ENCODE data around the gene ANKRD23.

Gene ANKRD23

DNA sequence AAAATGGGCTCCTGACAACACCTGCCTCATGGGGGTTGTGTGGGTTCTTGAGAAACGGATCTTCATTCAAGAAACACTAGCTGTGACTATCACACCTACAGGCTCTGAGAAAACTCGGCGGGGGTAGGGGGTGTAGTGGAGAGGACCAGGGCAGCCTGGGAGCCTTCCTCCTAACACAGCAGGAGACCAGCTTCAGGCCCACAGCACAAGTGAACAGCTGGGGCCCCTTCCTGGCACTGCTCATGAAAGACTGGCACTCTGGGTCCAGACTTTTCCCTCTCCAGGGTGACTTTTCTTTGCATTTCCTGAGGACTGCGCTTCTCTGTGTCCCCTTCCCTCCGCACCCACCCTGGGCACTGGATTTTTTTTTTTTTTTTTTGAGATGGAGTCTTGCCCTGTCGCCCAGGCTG, 33.2 kb upstream of the ANKRD23 start:
- DNase-seq (ENCODE audit: low spot score), result no peak

DNA sequence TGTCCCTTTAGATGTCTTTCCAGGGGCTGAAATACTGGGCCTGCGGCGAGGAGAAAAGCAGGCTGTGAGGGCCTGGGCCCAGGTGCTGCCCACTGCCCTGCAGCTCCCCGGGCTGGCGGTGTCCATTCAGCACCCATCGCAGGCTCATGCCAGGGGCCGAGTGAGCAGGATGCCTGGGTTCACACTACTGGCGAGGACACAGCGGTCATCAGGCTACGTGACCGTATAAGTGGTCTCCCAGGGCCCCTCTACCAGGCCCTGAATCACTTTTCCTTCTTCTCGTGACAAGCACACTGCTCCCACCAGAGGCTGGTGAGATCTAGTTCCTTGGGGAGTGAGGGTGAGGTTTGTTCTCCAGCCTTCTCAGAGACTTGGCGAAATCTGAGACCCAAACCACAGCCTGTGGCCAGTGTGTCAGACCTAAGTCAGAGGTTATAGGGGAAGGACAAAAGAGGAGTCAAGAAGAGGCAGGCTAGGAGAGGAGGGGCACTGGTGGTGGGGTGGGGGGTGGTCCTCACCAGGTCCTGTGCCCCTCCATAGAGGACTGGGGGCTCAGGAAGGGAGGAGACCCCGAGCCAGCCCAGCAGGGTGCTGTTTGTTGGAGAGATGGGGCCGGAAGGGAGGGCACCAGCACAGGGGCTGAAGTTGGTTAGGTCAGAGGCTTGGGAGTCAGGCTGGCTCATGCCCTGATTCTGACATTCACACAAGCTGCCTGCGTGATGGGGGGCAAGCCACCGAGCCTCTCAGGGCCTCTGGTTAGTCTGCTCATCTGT, 32.6 kb upstream of the ANKRD23 start:
- no peak for DNase-seq (ENCODE audit: low spot score)

DNA sequence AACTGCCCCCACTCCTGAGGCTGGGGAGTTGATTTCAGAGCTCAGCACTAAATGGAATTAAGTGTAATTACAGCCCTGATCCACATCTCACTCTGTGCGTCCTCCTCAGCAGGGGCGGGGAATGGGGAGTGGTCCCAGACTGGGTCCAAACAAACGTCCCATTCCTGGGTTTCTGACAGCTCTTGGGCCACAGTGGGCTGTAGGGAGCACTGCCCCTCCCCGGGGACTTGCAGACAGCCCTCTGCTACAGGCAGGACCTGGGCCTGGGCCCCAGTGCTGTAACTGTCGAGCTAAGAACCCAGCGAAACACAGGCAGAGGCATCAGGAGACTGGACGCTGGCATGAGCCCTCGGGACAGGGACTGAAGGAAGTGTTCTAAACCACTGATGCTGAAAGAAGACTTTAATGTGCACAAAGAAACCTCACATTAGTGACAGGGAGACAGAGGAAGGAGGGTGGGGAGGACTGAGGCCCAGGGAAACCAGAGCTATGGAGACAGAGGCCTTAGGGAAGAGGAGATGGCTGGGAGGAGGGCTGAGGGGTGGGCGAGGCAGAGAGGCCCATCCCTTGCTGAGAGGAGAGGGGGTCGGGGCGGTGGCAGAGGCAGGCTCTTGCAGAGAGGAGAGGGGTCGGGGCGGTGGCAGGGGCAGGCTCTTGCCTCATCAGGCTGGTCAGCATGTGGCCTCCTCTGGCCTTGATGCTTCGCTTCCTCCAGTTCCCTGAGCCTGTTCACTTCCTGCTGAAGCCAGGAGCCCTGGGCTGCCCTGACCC, 31.9 kb upstream of the ANKRD23 start:
- DNase-seq (ENCODE audit: low spot score), result no peak

GRCh38 chr2:96874198-96874831, 30.5 kb upstream of the ANKRD23 start:
- no peak for DNase-seq (ENCODE audit: low spot score)

GRCh38 chr2:96873651-96874096, 29.9 kb upstream of the ANKRD23 start:
- DNase-seq (ENCODE audit: low spot score), result no peak

GRCh38 chr2:96872591-96873349, 28.9 kb upstream of the ANKRD23 start:
- no peak for DNase-seq (ENCODE audit: low spot score)

GRCh38 chr2:96870626-96871255, 26.9 kb upstream of the ANKRD23 start:
- DNase-seq (ENCODE audit: low spot score), result peak; percentile 86

GRCh38 chr2:96869822-96870625, 26.2 kb upstream of the ANKRD23 start, which contains the start of gene SEMA4C:
SEMA4C (minus strand) TSS chr2:96870080; CDS start chr2:96867886, 2,194 bp downstream.
- DNase-seq (ENCODE audit: low spot score), result peak; percentile 82

GRCh38 chr2:96869281-96869821, 25.5 kb upstream of the ANKRD23 start:
- DNase-seq (ENCODE audit: low spot score), result peak; percentile 73

GRCh38 chr2:96868555-96869280, 24.9 kb upstream of the ANKRD23 start:
- DNase-seq (ENCODE audit: low spot score), result peak; percentile 77

DNA sequence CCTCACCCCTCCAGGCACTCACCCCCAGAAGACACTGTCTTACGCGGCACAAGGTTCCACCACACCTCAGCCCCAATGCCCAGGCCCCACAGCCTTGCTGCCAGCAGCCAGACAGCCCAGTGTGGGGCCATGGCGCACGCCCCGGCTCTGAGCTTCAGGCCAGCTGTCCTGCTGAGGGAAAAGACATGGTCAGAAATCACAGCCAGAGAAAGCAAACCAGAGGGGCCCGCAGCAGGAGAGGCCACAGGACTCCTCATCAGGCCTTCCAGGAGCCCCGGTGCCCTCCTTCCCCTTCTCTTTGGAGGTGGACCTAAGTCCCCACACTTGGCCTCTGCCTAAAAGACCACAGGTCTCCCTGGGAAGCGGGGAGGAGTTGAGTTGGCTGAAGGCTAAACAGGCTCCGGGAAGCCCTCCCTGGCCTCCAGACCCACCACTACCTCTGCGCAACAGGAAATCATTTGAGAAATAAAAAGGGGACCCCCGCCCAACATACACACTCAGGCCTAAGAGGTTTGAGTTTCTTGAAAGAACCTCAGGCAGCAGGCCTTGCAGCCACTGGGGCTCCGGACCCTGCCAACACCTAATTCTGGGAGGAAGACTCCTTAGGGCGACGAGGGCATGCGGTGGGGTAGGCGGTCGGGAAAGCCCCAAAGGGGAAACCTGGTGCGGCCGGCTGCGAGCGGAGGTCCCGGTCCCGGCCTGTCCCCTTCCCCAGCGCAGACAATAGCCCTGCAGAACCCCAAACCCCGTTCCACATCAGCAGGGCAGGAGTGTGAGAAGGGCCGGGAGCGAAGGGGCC, 24.1 kb upstream of the ANKRD23 start:
- no peak for DNase-seq (ENCODE audit: low spot score)

GRCh38 chr2:96866986-96867755, 23.4 kb upstream of the ANKRD23 start:
- DNase-seq (ENCODE audit: low spot score), result no peak

- DNase-seq (ENCODE audit: low spot score), result no peak
Measured at GRCh38 chr2:96866586-96866985, 22.8 kb upstream of the ANKRD23 start.

DNA sequence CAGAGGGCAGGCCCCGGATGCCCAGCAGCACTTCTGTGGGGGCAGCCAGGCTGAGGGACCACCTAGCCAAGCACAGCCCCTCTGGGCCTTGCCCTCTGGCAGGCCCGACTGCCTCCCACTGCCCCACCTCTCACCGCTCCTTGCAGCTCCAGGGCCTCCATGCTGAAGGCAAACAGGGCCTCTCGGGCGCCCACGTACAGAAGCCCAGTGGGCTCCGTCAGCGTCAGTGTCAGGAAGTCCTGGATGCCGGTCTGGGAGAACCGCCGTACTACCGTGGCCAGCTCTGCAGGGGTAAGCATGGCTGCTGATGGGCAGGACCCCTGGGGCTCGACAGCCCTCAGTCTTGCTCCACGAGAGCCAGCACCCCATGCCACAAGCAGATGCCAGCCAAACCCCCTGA, 22.3 kb upstream of the ANKRD23 start:
- no peak for DNase-seq (ENCODE audit: low spot score)

DNA sequence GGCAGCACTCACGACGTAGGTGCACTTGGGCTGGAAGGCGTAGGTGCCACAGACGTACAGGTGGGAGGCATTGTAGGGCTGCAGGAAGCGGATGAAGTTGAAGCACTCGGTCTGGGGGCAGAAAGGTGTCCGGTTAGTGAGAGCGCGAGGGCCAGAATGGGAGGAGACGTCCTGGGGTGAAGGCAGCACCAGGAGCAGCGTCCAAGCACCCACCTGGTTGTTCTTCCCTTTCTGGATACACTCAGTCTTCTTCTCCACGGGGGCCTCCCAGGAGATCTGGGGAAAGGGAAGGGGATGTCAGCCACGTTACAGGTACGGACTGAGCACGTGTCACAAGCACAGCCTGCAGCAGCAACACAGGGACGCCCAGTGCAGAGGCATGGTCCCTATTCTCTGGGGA, 21.8 kb upstream of the ANKRD23 start:
- no peak for DNase-seq (ENCODE audit: low spot score)

DNA sequence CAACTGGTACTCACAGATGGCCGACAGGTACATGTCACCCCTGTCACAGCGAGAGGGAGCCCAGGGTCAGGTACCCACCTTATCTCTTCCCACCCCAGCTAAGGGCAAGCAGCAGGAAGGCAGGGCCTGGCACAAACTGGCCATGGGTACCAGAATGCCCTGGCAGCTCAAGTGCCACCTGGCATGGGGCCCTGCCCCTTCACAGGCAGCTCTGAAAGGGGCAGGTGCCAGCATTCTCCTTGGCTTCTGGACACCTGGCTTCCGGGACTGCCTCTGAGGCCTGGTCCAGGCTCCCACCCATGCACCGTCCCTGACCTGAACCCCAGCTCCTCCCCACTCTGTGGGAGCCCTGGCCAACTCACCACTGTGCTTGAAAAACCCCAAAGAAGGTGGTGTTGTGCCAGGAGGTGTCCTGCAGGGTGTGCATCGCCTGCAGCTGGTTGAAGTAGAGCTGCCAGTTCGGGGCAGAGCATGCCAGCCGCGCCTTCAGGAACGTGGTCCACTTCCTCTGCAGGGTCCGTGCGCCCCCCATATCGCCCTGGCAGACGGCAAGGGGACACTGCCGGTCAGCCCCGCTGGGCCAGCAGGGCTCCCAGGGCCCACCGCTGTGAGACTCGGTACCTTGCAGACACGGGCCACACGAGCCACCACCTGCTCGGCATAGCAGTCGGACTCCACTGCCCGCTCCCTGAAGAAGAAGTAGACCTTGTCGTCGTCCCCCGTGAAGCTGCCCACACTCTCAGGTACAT, 20.7 kb upstream of the ANKRD23 start:
- no peak for DNase-seq (ENCODE audit: low spot score)

All from globus pallidus (tissue), 1 donor.